WTC11 (cell line): ENCODE results near the gene RPL35.

ENCODE experiments used
- ETV6 ChIP-seq: sonication (generic); formaldehyde crosslinking; IDR thresholded peaks from 2 replicates; pipeline ENCODE4 v1.8.1; 2022; ENCODE audit warnings: mild to moderate bottlenecking, missing genetic modification reagents
- FOXP1 ChIP-seq: sonication (generic); formaldehyde crosslinking; IDR thresholded peaks from 2 replicates; pipeline ENCODE4 v1.8.0; 2022; ENCODE audit warnings: missing genetic modification reagents, mild to moderate bottlenecking, moderate library complexity, borderline replicate concordance
- JUN ChIP-seq: sonication (generic); formaldehyde crosslinking; IDR thresholded peaks from 2 replicates; pipeline ENCODE4 v1.8.0; 2023; ENCODE audit warnings: mild to moderate bottlenecking, missing genetic modification reagents
- SMAD3 ChIP-seq: sonication (generic); formaldehyde crosslinking; IDR thresholded peaks from 2 replicates; pipeline ENCODE4 v1.8.0; 2022; ENCODE audit warnings: missing genetic modification reagents, mild to moderate bottlenecking, borderline replicate concordance
- ZBTB21 ChIP-seq: sonication (generic); formaldehyde crosslinking; IDR thresholded peaks from 2 replicates; pipeline ENCODE4 v1.8.1; 2023; ENCODE audit warnings: mild to moderate bottlenecking, missing genetic modification reagents, borderline replicate concordance
- ZNF317 ChIP-seq: sonication (generic); formaldehyde crosslinking; IDR thresholded peaks from 2 replicates; pipeline ENCODE4 v1.8.1; 2023; ENCODE audit warnings: low read depth, mild to moderate bottlenecking, moderate library complexity, missing genetic modification reagents, borderline replicate concordance
- TF ChIP-seq, protein P1 (sequence below): fragments of 200-600 bp; IDR thresholded peaks from 2 replicates; pipeline ENCODE4 v1.8.0; 2022; ENCODE audit warnings: antibody characterized with exemption
- TF ChIP-seq, protein P2 (sequence below): sonication (generic); formaldehyde crosslinking; IDR thresholded peaks from 2 replicates; pipeline ENCODE4 v1.8.0; 2022; ENCODE audit warnings: mild to moderate bottlenecking, missing genetic modification reagents
- TF ChIP-seq, protein P3 (sequence below): fragments of 250-450 bp; sonication (Bioruptor Pico); IDR thresholded peaks from 2 replicates; pipeline ENCODE4 v1.9.0; 2021; ENCODE audit warnings: mild to moderate bottlenecking
- TF ChIP-seq, protein P4 (sequence below): sonication (generic); formaldehyde crosslinking; IDR thresholded peaks from 2 replicates; pipeline ENCODE4 v1.8.0; 2022; ENCODE audit warnings: mild to moderate bottlenecking, missing genetic modification reagents
- TF ChIP-seq, protein P5 (sequence below): sonication (generic); formaldehyde crosslinking; conservative IDR thresholded peaks from 2 replicates; pipeline ENCODE4 v1.8.1; 2022; ENCODE audit warnings: mild to moderate bottlenecking, missing genetic modification reagents

DNA sequence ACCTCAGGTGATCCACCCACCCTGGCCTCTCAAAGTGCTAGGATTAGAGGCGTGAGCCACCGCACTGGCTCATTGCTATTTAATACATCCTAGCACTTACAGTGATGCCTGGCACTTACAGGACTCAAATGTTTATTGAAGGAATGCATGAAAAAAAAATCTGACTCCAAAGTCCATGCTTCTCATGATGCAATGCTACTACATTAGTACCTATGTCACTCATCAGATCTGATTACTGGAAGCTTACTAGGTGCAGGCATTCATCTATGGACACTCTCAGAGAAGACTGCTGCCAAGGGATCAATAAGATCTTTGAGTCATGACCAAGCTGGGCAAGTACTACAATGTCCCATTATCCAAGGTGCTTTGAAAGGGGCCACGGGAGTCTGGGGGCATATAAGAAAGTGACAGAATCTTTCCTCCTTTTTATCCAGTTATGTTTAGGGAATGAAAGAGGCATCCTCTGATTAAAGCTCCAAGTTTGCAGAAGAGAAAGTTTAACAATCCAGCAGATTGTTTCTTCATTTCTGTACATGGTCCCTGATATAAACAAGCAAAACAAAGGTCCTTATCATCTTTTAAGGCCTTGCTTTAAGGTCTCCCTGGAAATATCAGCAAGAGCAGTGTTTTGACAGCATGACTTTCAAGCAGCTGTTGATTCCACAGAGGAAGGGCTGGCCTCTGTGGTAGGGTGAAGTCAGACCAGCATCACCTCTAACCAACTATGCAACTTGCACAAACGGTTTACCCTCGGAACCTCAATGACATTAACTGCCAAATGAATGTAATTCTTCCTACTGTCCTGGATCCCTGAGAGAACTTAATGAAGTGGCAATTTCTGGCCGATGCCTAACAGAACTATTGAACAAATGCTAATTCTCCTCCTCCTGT, 36.1 kb upstream of the RPL35 start:
- TF ChIP-seq SMAD3 (no peak), ZBTB21 (CRISPR knock-in tag) (no peak), JUN (CRISPR knock-in tag) (no peak), ZNF317 (no peak), ETV6 (CRISPR knock-in tag) (no peak), FOXP1 (CRISPR knock-in tag) (no peak)
- TF ChIP-seq, protein P1, sequence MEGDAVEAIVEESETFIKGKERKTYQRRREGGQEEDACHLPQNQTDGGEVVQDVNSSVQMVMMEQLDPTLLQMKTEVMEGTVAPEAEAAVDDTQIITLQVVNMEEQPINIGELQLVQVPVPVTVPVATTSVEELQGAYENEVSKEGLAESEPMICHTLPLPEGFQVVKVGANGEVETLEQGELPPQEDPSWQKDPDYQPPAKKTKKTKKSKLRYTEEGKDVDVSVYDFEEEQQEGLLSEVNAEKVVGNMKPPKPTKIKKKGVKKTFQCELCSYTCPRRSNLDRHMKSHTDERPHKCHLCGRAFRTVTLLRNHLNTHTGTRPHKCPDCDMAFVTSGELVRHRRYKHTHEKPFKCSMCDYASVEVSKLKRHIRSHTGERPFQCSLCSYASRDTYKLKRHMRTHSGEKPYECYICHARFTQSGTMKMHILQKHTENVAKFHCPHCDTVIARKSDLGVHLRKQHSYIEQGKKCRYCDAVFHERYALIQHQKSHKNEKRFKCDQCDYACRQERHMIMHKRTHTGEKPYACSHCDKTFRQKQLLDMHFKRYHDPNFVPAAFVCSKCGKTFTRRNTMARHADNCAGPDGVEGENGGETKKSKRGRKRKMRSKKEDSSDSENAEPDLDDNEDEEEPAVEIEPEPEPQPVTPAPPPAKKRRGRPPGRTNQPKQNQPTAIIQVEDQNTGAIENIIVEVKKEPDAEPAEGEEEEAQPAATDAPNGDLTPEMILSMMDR = no peak
- TF ChIP-seq, protein P2, sequence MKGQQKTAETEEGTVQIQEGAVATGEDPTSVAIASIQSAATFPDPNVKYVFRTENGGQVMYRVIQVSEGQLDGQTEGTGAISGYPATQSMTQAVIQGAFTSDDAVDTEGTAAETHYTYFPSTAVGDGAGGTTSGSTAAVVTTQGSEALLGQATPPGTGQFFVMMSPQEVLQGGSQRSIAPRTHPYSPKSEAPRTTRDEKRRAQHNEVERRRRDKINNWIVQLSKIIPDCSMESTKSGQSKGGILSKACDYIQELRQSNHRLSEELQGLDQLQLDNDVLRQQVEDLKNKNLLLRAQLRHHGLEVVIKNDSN = no peak
- TF ChIP-seq, protein P3, sequence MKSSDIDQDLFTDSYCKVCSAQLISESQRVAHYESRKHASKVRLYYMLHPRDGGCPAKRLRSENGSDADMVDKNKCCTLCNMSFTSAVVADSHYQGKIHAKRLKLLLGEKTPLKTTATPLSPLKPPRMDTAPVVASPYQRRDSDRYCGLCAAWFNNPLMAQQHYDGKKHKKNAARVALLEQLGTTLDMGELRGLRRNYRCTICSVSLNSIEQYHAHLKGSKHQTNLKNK = no peak
- TF ChIP-seq, protein P4, sequence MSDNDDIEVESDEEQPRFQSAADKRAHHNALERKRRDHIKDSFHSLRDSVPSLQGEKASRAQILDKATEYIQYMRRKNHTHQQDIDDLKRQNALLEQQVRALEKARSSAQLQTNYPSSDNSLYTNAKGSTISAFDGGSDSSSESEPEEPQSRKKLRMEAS = no peak
- TF ChIP-seq, protein P5, sequence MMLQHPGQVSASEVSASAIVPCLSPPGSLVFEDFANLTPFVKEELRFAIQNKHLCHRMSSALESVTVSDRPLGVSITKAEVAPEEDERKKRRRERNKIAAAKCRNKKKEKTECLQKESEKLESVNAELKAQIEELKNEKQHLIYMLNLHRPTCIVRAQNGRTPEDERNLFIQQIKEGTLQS = no peak
